22Rv1 (cell line): ENCODE results near the gene LRIT1.

Source experiments
- ZFX ChIP-seq: fragments of 450-650 bp; IDR thresholded peaks from 2 replicates; pipeline ENCODE4 v1.6.1; 2017; ENCODE audit warnings: antibody characterized with exemption, borderline replicate concordance
- TF ChIP-seq, protein P1 (sequence below): fragments of 450-650 bp; IDR thresholded peaks from 2 replicates; pipeline ENCODE4 v1.5.1; 2017; ENCODE audit warnings: mild to moderate bottlenecking

GRCh38 chr10:84213076-84213475, 28.3 kb downstream of the LRIT1 start:
- no peak for TF ChIP-seq ZFX
- TF ChIP-seq, protein P1, sequence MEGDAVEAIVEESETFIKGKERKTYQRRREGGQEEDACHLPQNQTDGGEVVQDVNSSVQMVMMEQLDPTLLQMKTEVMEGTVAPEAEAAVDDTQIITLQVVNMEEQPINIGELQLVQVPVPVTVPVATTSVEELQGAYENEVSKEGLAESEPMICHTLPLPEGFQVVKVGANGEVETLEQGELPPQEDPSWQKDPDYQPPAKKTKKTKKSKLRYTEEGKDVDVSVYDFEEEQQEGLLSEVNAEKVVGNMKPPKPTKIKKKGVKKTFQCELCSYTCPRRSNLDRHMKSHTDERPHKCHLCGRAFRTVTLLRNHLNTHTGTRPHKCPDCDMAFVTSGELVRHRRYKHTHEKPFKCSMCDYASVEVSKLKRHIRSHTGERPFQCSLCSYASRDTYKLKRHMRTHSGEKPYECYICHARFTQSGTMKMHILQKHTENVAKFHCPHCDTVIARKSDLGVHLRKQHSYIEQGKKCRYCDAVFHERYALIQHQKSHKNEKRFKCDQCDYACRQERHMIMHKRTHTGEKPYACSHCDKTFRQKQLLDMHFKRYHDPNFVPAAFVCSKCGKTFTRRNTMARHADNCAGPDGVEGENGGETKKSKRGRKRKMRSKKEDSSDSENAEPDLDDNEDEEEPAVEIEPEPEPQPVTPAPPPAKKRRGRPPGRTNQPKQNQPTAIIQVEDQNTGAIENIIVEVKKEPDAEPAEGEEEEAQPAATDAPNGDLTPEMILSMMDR: no peak
